ENCODE results near the gene TLX1.

TLX1 gene

GRCh38 chr10:101144053-101144452 lies 13.0 kb downstream of the TLX1 start:
- no peaks in the 10 kb centered on the region for H3K36me3 ChIP-seq (ENCODE audit: control insufficient read depth, insufficient read depth, low read length)
- H3K4me3 ChIP-seq (replicated peaks; ENCODE audit: low read depth, low read length) = no peak overlapping the region
- H3K27me3 ChIP-seq (replicated peaks; ENCODE audit: control insufficient read depth, insufficient read depth, low read length) = peaks cover 2% of the 10 kb centered on the region
- DNase-seq (ENCODE audit: extremely low read depth, insufficient read length) = no peak
- TF ChIP-seq CTCF (IDR thresholded peaks at IDR 0.05; ENCODE audit: insufficient read depth, low read length, poor library complexity, severe bottlenecking) = no peak

GRCh38 chr10:101145145-101145544 lies 14.0 kb downstream of the TLX1 start:
- DNase-seq (ENCODE audit: extremely low read depth, insufficient read length) = no peak
- Histone ChIP-seq H3K4me3 (replicated peaks; ENCODE audit: low read depth, low read length) (no peak overlapping the region), H3K27me3 (replicated peaks; ENCODE audit: control insufficient read depth, insufficient read depth, low read length) (peaks cover 2% of the 10 kb centered on the region), H3K36me3 (ENCODE audit: control insufficient read depth, insufficient read depth, low read length) (no peaks in the 10 kb centered on the region)
- no peak for TF ChIP-seq CTCF (IDR thresholded peaks at IDR 0.05; ENCODE audit: insufficient read depth, low read length, poor library complexity, severe bottlenecking)

GRCh38 chr10:101145750-101146391 lies 14.8 kb downstream of the TLX1 start:
- Histone ChIP-seq H3K27me3 (replicated peaks; ENCODE audit: control insufficient read depth, insufficient read depth, low read length) (peaks cover 2% of the 10 kb centered on the region), H3K36me3 (ENCODE audit: control insufficient read depth, insufficient read depth, low read length) (no peaks in the 10 kb centered on the region), H3K4me3 (replicated peaks; ENCODE audit: low read depth, low read length) (no peak overlapping the region)
- DNase-seq (ENCODE audit: extremely low read depth, insufficient read length) = no peak
- no peak for TF ChIP-seq CTCF (IDR thresholded peaks at IDR 0.05; ENCODE audit: insufficient read depth, low read length, poor library complexity, severe bottlenecking)

- no peaks in the 10 kb centered on the region for H3K36me3 ChIP-seq (ENCODE audit: control insufficient read depth, insufficient read depth, low read length)
- H3K4me3 ChIP-seq (replicated peaks; ENCODE audit: low read depth, low read length) = no peak overlapping the region
- no peak for TF ChIP-seq CTCF (IDR thresholded peaks at IDR 0.05; ENCODE audit: insufficient read depth, low read length, poor library complexity, severe bottlenecking)
- H3K27me3 ChIP-seq (replicated peaks; ENCODE audit: control insufficient read depth, insufficient read depth, low read length) = peaks cover 2% of the 10 kb centered on the region
- DNase-seq (ENCODE audit: extremely low read depth, insufficient read length) = no peak
These were observed 15.5 kb downstream of the TLX1 start for GRCh38 chr10:101146392-101147251.

GRCh38 chr10:101151395-101151794 lies 20.3 kb downstream of the TLX1 start:
- H3K4me3 ChIP-seq (replicated peaks; ENCODE audit: low read depth, low read length) = no peak overlapping the region
- no peaks in the 10 kb centered on the region for H3K36me3 ChIP-seq (ENCODE audit: control insufficient read depth, insufficient read depth, low read length)
- H3K27me3 ChIP-seq (replicated peaks; ENCODE audit: control insufficient read depth, insufficient read depth, low read length) = peaks cover 2% of the 10 kb centered on the region
- no peak for TF ChIP-seq CTCF (IDR thresholded peaks at IDR 0.05; ENCODE audit: insufficient read depth, low read length, poor library complexity, severe bottlenecking)
- DNase-seq (ENCODE audit: extremely low read depth, insufficient read length) = no peak

All from GM06990 (cell line).